Spleen (tissue), 11 donors: ENCODE results near the gene STN1. TPM values are rescaled to one million over a fixed set of nuclear protein-coding genes. Genes with fewer than 3 reads are reported as not detected.

ENCODE experiments used
- DNase-seq: peaks from one replicate; pipeline ENCODE4 v3.0.0-alpha.2; 2020
- H3K27ac ChIP-seq, 8 donors: fragments of 200-600 bp; sonication (generic) in 7 of 8; 1 replicate in 4 of 8; 2 replicates in 4 of 8; pipeline versions ENCODE4 v1.5.0 to v1.8.0; 2016 to 2021; ENCODE audit warnings: inconsistent platforms in 4 of 8, mild to moderate bottlenecking in 4 of 8, moderate library complexity in 1 of 8
- H3K27me3 ChIP-seq, 7 donors: fragments of 200-600 bp; sonication (generic) in 6 of 7; replicated peaks in 1 of 7; 1 replicate in 4 of 7; 2 replicates in 3 of 7; pipeline versions ENCODE4 v1.5.0 to v1.8.0; 2016 to 2021; ENCODE audit warnings: inconsistent platforms in 3 of 7, mild to moderate bottlenecking in 1 of 7
- H3K36me3 ChIP-seq, 6 donors: fragments of 200-600 bp; sonication (generic) in 5 of 6; 1 replicate in 4 of 6; 2 replicates in 2 of 6; pipeline versions ENCODE4 v1.5.0 to v1.8.0; 2016 to 2021; ENCODE audit warnings: inconsistent platforms in 2 of 6
- H3K4me1 ChIP-seq, 6 donors: fragments of 200-600 bp; sonication (generic) in 5 of 6; 1 replicate in 3 of 6; 2 replicates in 3 of 6; pipeline versions ENCODE4 v1.5.0 to v1.8.0; 2016 to 2021; ENCODE audit warnings: inconsistent platforms in 3 of 6
- H3K4me3 ChIP-seq, 8 donors: fragments of 200-600 bp; sonication (generic) in 7 of 8; 1 replicate in 4 of 8; 2 replicates in 4 of 8; pipeline versions ENCODE4 v1.5.0 to v1.8.0; 2016 to 2021; ENCODE audit warnings: inconsistent platforms in 4 of 8, mild to moderate bottlenecking in 4 of 8, moderate library complexity in 2 of 8
- H3K9me3 ChIP-seq, 8 donors: fragments of 200-600 bp; sonication (generic) in 7 of 8; 1 replicate in 4 of 8; 2 replicates in 4 of 8; pipeline versions ENCODE4 v1.5.0 to v1.8.0; 2016 to 2021; ENCODE audit warnings: inconsistent platforms in 4 of 8
- POLR2A ChIP-seq, 3 donors: fragments of 450-650 bp; IDR thresholded peaks; one replicate each; pipeline ENCODE4 v1.5.1; 2017; ENCODE audit warnings: antibody characterized with exemption in 3 of 3, mild to moderate bottlenecking in 1 of 3
- POLR2AphosphoS5 ChIP-seq, 3 donors: sonication (generic); formaldehyde crosslinking; IDR thresholded peaks; one replicate each; pipeline ENCODE4 v1.5.1; 2017; ENCODE audit warnings: antibody characterized with exemption in 3 of 3
- WGBS, 5 donors: extraction: QIAGEN DNeasy Blood & Tissue Kit in 3 of 5; methylation state at CpG; one replicate each; pipeline versions ENCODE4 v1.1.5 to v1.1.7; 2013 to 2018; 5-methylcytosine and 5-hydroxymethylcytosine counted together
- intact Hi-C: fragments of 100-400 bp; cut with DNase I; formaldehyde crosslinking; loops from one replicate; pipeline ENCODE4 v1.15.0; 2023; ENCODE audit warnings: low total_unique reads
- polyA plus RNA-seq, 3 donors: library from polyadenylated mRNA; stranded (reverse); fragments of 200-250 nt; gene quantifications; one replicate each; pipeline ENCODE4 v1.2.1, GENCODE V29; 2013
- total RNA-seq, 7 donors: library from RNA; depleted of rRNA in 3 of 7; stranded (reverse); fragments of >200 nt in 3 of 7; fragmentation: NEBNext Ultra II Directional in 4 of 7; extraction: Animal tissue kit (Norgen Biotek cat#: 25700) in 4 of 7; gene quantifications; one replicate each; pipeline versions ENCODE4 v1.1.0 to v1.2.1, GENCODE V29; 2016 to 2021
- TF ChIP-seq, protein P1 (sequence below), 11 experiments: fragments of 200-600 bp in 7 of 11; fragments of 450-650 bp in 4 of 11; sonication (generic) in 4 of 11; IDR thresholded peaks in 8 of 11; conservative IDR thresholded peaks in 3 of 11; 1 replicate in 7 of 11; 2 replicates in 4 of 11; pipeline versions ENCODE4 v1.4.0 to v1.8.0; 2016 to 2021; ENCODE audit warnings: antibody characterized with exemption in 11 of 11, inconsistent platforms in 4 of 11, mild to moderate bottlenecking in 1 of 11
- donor health status: healthy with polysubstance abuse.
- donor health status: DM: no; HTN: no; CAD: no; lungs with moderate emphysema.
- donor health status: DM: no; HTN: no; CAD: no.
- donor health status: Bipolar disorder and iron deficiency.
- donor health status: healthy.
- donor health status: DM: no; HTN: no; CAD: no.
- donor health status: DM: yes; HTN: yes; CAD: no.

The STN1 gene
- total and polyA plus RNA-seq, 10 donors: 14.2 to 27.7 (median 22.3) TPM

DNA sequence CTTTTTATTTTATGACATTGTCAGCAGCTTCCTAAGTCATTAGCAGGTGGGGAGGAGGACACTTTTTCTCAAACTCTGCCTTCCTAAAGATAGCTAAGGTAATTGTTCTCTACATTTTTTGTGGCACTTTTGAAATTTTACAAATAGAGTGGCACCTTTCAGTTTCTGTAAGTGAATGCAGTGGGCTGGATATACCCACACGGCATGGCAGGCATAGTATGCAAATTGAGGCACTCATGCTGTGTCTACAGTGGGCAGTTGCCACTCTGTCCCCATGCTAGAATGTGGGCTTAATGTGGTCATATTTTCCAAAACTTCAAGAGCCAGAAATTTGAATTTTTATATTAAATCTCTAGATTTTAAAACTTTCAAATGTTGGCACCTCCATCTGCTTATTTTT is 49.8 kb downstream of the STN1 start:
- intact Hi-C loops: no loop called here
- Histone ChIP-seq H3K27me3 (no peaks in the 10 kb centered on the region), H3K4me1 (no peaks in the 10 kb centered on the region), H3K27ac (no peak overlapping the region), H3K9me3 (peaks cover 4 to 28% (median 20%) of the 10 kb centered on the region in 8 donors), H3K4me3 (no peak overlapping the region), H3K36me3 (peaks cover 0 to 34% (median 4%) of the 10 kb centered on the region in 6 donors)
- DNase-seq: no peak
- TF ChIP-seq, protein P1, sequence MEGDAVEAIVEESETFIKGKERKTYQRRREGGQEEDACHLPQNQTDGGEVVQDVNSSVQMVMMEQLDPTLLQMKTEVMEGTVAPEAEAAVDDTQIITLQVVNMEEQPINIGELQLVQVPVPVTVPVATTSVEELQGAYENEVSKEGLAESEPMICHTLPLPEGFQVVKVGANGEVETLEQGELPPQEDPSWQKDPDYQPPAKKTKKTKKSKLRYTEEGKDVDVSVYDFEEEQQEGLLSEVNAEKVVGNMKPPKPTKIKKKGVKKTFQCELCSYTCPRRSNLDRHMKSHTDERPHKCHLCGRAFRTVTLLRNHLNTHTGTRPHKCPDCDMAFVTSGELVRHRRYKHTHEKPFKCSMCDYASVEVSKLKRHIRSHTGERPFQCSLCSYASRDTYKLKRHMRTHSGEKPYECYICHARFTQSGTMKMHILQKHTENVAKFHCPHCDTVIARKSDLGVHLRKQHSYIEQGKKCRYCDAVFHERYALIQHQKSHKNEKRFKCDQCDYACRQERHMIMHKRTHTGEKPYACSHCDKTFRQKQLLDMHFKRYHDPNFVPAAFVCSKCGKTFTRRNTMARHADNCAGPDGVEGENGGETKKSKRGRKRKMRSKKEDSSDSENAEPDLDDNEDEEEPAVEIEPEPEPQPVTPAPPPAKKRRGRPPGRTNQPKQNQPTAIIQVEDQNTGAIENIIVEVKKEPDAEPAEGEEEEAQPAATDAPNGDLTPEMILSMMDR (IDR thresholded peaks at IDR 0.05 in 8 of 11, conservative IDR thresholded peaks at IDR 0.05 in 3 of 11): no peak
- TF ChIP-seq POLR2AphosphoS5 (IDR thresholded peaks at IDR 0.05) (no peak), POLR2A (IDR thresholded peaks at IDR 0.05) (no peak)
- 52 to 81% (median 65%) methylated on average over 1 of the region's 1 CpG for WGBS, 5 donors

DNA sequence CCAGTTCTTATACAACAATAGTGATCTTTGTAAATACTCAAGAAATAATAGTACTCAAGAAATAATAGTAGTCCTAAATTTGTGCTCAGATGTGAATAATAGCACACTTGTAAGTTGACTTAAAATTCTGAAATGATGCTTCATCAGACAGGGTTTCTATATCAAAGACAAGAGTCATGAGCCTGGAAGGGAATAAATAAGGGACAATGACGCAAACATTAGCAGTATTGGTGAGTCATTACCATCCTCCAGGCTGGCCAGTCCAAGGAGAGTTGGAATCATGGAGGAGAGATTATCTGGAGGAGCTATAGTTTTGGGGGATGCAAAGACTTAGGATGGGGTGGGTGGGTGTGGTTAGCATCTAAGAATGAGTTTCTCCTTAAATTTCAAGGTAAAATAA is 56.5 kb downstream of the STN1 start:
- intact Hi-C loops: no loop called here
- Histone ChIP-seq H3K27ac (no peak overlapping the region), H3K4me3 (no peak overlapping the region), H3K9me3 (peaks cover 4 to 28% (median 20%) of the 10 kb centered on the region in 8 donors), H3K36me3 (peaks cover 0 to 5% (median 0%) of the 10 kb centered on the region in 6 donors), H3K4me1 (peaks cover 0 to 14% (median 8%) of the 10 kb centered on the region in 6 donors), H3K27me3 (peaks cover 0 to under 1% (median 0%) of the 10 kb centered on the region in 7 donors)
- DNase-seq: no peak
- 81 to 96% (median 93%) methylated on average over 1 of the region's 1 CpG for WGBS, 5 donors
- TF ChIP-seq POLR2AphosphoS5 (IDR thresholded peaks at IDR 0.05) (no peak), POLR2A (IDR thresholded peaks at IDR 0.05) (no peak)
- TF ChIP-seq, protein P1 (IDR thresholded peaks at IDR 0.05 in 8 of 11, conservative IDR thresholded peaks at IDR 0.05 in 3 of 11): no peak

DNA sequence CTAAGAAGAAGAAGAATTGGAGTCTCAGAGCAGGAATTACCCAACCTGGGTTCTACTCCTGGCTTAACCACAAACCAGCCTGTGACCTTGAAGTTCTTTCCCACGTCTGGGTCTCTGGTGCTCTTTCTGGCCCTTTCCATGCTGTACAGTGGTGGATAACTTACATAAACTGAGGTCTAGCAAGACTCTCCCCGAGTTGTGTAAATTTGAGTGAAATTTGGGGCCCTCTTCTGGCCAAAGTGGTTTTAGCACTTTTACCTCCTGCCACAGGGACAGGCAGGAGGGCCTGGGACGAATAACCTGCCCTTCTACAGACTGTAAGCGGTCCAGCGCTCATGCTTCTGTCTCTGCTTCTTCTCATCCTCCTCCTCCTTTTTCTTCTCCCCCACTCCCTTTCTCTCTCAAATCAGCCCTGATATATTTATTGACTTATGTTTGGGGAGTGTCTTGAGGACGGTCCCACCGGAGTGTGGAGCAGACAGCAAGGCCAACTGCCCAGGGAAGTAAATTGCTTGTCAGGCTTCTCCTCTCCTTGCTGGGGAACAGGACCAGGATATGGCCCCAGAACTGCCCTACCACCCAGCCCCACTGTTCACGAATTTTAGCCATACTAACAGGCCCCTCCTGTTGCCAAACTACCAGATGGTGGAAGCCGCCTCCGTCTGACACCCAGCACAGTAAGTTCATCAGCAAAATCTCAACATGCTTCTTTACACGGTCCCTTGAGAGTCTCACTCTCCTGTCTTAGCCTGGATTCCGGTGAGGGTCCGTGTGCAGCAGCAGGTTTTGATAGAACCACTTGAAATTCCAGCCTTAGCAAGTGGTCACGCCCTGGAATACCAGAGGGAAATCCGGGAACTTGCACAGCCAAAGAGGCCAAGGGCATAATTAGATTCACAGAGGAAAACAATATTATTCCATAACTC is 58.6 kb downstream of the STN1 start:
- 54 to 66% (median 58%) methylated on average over 15 of the region's 15 CpGs for WGBS, 5 donors
- Histone ChIP-seq H3K4me1 (peaks cover 5 to 32% (median 24%) of the 10 kb centered on the region in 6 donors), H3K36me3 (no peaks in the 10 kb centered on the region), H3K27ac (peak overlapping the region in 6 of 8 donors; percentile 68 to 77 (median 72)), H3K9me3 (peaks cover 0 to 8% (median 2%) of the 10 kb centered on the region in 8 donors), H3K27me3 (peaks cover 0 to 21% (median 13%) of the 10 kb centered on the region in 7 donors), H3K4me3 (no peak overlapping the region)
- TF ChIP-seq POLR2AphosphoS5 (IDR thresholded peaks at IDR 0.05): peak in 1 of 3 donors; percentile 73
- TF ChIP-seq, protein P1 (IDR thresholded peaks at IDR 0.05 in 8 of 11, conservative IDR thresholded peaks at IDR 0.05 in 3 of 11): peak; percentile 41 to 85 (median 73)
- no peak for TF ChIP-seq POLR2A (IDR thresholded peaks at IDR 0.05)
- no peak for DNase-seq
- intact Hi-C loops: loop anchor here (2.0 kb wide), 1 partner anchor 147 kb away; no protein-coding TSS in a partner anchor

DNA sequence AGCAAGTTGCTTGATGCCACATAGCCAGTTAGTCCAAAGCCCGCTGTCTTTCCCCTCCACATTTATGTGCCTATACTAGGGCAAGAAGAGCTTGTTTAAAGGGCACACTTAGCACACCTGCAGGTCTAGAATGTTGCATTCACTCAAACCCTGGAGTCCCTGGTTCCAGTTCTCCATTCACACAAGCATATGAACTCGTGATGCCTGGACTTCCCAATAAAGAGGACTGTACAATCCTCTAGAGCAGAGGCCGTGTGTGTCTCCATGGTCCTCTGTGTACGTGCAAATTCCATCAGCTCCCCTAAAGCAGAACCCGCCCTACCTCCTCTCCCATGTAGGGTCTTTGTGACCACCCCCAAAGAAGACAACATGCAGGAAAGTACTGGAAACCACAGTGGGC is 59.6 kb downstream of the STN1 start:
- Histone ChIP-seq H3K9me3 (no peaks in the 10 kb centered on the region), H3K27ac (peak overlapping the region in 2 of 8 donors; percentile 75 to 77), H3K36me3 (no peaks in the 10 kb centered on the region), H3K27me3 (peaks cover 0 to 32% (median 13%) of the 10 kb centered on the region in 7 donors), H3K4me3 (no peak overlapping the region), H3K4me1 (peaks cover 11 to 42% (median 34%) of the 10 kb centered on the region in 6 donors)
- no peak for DNase-seq
- TF ChIP-seq, protein P1 (IDR thresholded peaks at IDR 0.05 in 8 of 11, conservative IDR thresholded peaks at IDR 0.05 in 3 of 11): no peak
- TF ChIP-seq POLR2AphosphoS5 (IDR thresholded peaks at IDR 0.05) (no peak), POLR2A (IDR thresholded peaks at IDR 0.05) (no peak)
- intact Hi-C loops: loop anchor here (2.0 kb wide), 1 partner anchor 146 kb away; no protein-coding TSS in a partner anchor
- WGBS, 5 donors: 67 to 94% (median 72%) methylated on average over 5 of the region's 5 CpGs
